Gastrocnemius medialis (tissue), 4 donors: ENCODE results near the gene ASXL3.

Experiments
- POLR2A ChIP-seq, 2 donors: fragments of 450-650 bp; IDR thresholded peaks; one replicate each; pipeline ENCODE4 v1.6.1; 2017; ENCODE audit warnings: antibody characterized with exemption in 2 of 2, mild to moderate bottlenecking in 2 of 2, moderate library complexity in 2 of 2
- TF ChIP-seq, protein P1 (sequence below), 5 experiments: fragments of 450-650 bp in 3 of 5; fragments of 200-600 bp in 2 of 5; sonication (generic) in 2 of 5; IDR thresholded peaks in 4 of 5; conservative IDR thresholded peaks in 1 of 5; 1 replicate in 4 of 5; 2 replicates in 1 of 5; pipeline ENCODE4 v1.5.1; 2016 to 2019; ENCODE audit warnings: antibody characterized with exemption in 5 of 5, mild to moderate bottlenecking in 3 of 5, moderate library complexity in 3 of 5

DNA sequence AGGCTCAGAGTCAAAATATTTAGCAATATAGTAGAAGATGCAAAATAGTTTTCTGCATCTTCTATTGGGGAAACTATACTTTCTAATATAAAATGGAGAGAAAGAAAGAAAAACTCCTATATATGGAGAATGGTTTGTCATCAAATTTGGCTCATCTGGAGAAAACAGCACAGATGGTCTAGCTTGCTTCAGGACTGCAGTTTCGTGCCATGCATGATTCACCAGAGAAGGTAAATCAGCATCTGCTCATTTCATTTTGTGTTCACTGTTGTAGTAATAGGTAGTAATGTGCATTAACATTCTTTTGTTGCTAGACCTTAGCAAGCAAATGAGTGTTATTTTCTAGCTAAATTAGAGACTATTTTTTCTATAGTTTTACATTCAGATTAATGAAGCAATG lies 179.0 kb downstream of the ASXL3 start:
- TF ChIP-seq, protein P1, sequence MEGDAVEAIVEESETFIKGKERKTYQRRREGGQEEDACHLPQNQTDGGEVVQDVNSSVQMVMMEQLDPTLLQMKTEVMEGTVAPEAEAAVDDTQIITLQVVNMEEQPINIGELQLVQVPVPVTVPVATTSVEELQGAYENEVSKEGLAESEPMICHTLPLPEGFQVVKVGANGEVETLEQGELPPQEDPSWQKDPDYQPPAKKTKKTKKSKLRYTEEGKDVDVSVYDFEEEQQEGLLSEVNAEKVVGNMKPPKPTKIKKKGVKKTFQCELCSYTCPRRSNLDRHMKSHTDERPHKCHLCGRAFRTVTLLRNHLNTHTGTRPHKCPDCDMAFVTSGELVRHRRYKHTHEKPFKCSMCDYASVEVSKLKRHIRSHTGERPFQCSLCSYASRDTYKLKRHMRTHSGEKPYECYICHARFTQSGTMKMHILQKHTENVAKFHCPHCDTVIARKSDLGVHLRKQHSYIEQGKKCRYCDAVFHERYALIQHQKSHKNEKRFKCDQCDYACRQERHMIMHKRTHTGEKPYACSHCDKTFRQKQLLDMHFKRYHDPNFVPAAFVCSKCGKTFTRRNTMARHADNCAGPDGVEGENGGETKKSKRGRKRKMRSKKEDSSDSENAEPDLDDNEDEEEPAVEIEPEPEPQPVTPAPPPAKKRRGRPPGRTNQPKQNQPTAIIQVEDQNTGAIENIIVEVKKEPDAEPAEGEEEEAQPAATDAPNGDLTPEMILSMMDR (IDR thresholded peaks at IDR 0.05 in 4 of 5, conservative IDR thresholded peaks at IDR 0.05 in 1 of 5): no peak
- no peak for TF ChIP-seq POLR2A (IDR thresholded peaks at IDR 0.05)
